ENCODE measurements around the gene JSRP1.

The JSRP1 gene

GRCh38 chr19:2266183-2266993, 10.2 kb upstream of the JSRP1 start:
- peak; percentile 65 for DNase-seq

- peak; percentile 83 for DNase-seq
These were observed 5.4 kb upstream of the JSRP1 start for GRCh38 chr19:2261438-2262172.

GRCh38 chr19:2260341-2260805, 4.2 kb upstream of the JSRP1 start:
- no peak for DNase-seq

GRCh38 chr19:2259336-2259735, 3.1 kb upstream of the JSRP1 start:
- no peak for DNase-seq

DNA sequence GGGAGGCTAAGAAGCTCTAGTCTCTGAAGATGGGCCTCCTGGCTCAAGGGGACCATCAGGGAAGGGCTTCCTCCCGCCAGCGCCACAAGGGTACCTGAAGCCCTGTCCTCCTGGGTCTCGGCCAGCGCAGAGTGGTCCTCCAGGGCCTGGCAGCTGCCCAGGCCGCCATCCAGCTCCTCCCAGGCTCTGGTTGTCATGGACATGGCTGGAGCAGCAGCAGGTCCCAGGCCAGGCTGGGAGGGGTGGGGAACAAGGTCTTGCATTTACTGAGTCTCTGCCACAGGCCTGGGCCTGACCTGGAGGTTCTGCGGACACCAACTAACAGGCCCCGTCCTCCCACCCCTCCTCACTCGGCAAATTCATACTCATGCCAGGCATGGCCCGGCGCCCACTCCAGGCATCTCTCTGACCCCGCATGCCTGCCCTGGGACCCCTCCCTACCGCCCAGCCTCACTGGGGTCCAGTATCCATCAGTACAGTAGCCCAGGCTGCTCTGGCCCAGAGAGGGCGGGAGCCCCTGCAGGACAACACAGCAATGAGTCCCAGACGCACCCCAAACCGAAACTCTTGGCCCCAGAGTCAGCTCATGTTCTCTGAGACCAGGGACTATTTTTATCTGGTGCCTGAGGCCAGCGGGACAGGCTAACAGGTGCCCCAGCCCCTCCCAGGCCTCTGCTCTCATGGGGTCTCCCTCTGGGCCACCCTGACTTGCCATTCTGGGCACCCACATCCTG, 938 bp downstream of the JSRP1 start:
- DNase-seq: no peak

- no peak for DNase-seq
These were observed 1.9 kb downstream of the JSRP1 start for GRCh38 chr19:2254064-2254872.

GRCh38 chr19:2253106-2254063, 2.8 kb downstream of the JSRP1 start:
- peak; percentile 73 for DNase-seq

DNA sequence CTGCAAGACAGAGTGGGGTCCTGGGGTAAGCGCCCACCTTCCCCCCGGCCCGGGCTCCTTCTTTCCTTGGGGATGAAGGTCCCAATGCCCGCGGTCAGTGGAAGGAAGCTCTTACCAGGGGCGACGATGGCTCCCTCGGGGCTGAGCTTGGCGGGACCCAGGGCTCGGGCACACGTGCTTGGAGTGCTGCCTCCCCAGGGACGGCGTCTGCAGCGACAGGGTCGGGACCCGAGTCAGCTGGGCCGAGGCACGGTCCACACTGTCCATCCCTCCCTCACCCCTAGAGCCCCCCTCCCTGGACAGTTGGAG, 3.5 kb downstream of the JSRP1 start:
- DNase-seq: no peak

GRCh38 chr19:2252055-2252796, 4.0 kb downstream of the JSRP1 start:
- DNase-seq: no peak

- peak; percentile 73 for DNase-seq
These were observed 4.8 kb downstream of the JSRP1 start for GRCh38 chr19:2251106-2252054.

GRCh38 chr19:2250766-2251105, 5.5 kb downstream of the JSRP1 start:
- no peak for DNase-seq

- DNase-seq: no peak
These were observed 6.1 kb downstream of the JSRP1 start for GRCh38 chr19:2249880-2250765.

- DNase-seq: no peak
These were observed 7.0 kb downstream of the JSRP1 start, which contains the start of gene AMH for GRCh38 chr19:2249010-2249866. TSS of gene AMH (plus strand) at chr19:2249323. CDS start at chr19:2249333, 10 bp downstream.

DNA sequence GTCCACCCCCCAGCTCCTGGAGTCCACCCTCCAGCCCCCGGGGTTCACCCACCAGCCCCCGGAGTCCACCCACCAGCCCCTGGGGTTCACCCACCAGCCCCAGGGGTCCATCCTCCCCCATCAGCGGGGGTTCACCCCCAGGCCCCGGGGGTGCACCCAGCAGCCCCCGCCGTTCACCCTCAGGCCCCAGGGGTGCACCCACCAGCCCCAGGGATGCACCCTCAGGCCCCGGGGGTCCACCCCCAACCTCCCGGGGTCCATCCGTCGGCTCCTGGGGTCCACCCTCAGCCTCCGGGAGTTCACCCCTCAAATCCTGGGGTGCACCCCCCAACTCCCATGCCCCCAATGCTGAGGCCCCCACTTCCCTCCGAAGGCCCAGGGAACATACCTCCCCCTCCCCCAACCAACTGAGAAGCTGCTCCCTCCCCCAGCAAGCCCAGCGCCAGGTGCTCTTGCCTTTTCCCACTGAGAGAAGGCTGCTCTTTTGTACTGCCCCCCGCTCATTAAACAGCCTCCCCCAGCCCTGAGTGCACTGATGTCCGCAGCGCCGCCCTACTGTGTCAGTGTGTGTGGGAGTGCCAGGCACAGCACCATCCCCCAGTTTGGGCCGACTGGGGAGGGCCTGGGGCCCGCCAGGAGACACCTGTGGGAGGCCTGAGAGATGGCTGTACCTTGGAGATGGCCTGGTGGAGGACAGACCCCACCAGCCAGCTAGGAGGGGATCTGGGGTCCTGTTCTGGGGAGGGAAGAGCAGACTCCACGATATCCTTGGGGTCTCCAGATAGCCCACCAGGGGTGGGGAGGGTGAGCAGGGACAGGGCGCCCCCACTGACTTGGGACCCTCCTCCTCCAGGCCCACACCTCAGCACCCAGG, 7.8 kb downstream of the JSRP1 start:
- DNase-seq: no peak

- no peak for DNase-seq
These were observed 8.7 kb downstream of the JSRP1 start for GRCh38 chr19:2247433-2248101.

DNA sequence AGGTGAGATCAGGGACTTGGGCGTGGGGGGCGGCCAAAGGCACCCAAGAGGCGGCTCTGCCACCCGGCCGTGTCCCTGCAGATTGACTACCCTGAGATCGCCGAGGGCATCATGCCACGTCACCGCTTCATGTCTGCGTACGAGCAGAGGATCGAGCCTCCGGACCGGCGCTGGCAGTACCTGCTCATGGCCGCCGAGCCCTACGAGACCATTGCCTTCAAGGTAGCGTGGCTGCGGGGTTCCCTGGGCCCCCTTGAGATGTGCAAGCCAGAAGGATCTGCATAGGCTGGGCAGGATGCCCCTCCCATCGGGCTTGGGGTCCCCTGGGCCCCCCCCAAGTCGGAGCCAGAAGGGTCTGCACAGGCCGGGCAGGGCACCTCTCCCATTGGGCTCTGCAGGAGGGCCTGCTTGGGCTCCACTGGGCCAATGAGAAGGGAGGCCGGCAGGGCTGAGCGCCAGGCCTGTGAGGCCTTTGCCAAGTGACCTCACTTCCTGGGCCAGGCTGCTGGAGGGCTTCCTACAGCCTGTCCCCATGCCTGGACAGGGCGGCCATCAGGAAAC, 9.3 kb downstream of the JSRP1 start:
- no peak for DNase-seq

All from activated CD8-positive, alpha-beta memory T cell treated with anti-CD3 and anti-CD28 coated beads, Interleukin-2, amount 50 U/mL, for 48 hours (primary cell).